ENCODE data around the gene LEO1. TPM values are rescaled to one million over a fixed set of nuclear protein-coding genes. Genes with fewer than 3 reads are reported as not detected.

Gene LEO1
- total RNA-seq, 1 experiment from 2014 or later: 24.1 TPM

GRCh38 chr15:51947124-51947523, 24.5 kb downstream of the LEO1 start:
- Histone ChIP-seq H3K4me2 (ENCODE audit: low read length) (no peak overlapping the region), H3K9ac (ENCODE audit: low read length) (no peak overlapping the region), H3F3A (ENCODE audit: low read length, unreplicated experiment) (no peaks in the 10 kb centered on the region), H3K27me3 (ENCODE audit: low read length) (no peaks in the 10 kb centered on the region), H3K4me3 (ENCODE audit: low read length) (no peak overlapping the region), H3K9me2 (replicated peaks; ENCODE audit: low read length) (no peaks in the 10 kb centered on the region), H3K27ac (ENCODE audit: low read length) (no peak overlapping the region), H3K36me3 (ENCODE audit: low read depth, low read length) (peaks cover 10% of the 10 kb centered on the region), H2AFZ (ENCODE audit: low read length) (no peak overlapping the region), H3K79me2 (ENCODE audit: low read length) (no peaks in the 10 kb centered on the region), H3K4me1 (ENCODE audit: insufficient read depth, low read length) (no peaks in the 10 kb centered on the region), H3K9me3 (ENCODE audit: low read length) (no peaks in the 10 kb centered on the region), H4K20me1 (ENCODE audit: low read length) (no peaks in the 10 kb centered on the region)
- TF ChIP-seq EZH2phosphoT487 (IDR thresholded peaks at IDR 0.05; ENCODE audit: borderline replicate concordance, low read length) (no peak), EZH2 (IDR thresholded peaks at IDR 0.05; ENCODE audit: low read length, unreplicated experiment) (no peak), CTCF (conservative IDR thresholded peaks at IDR 0.05; ENCODE audit: low read depth, low read length) (no peak)
- DNase-seq (no peak), ATAC-seq (no peak)
- BruUV-seq (replicated peaks): no TSS peak
- intact Hi-C loops (cut with micrococcal nuclease): no loop called here
- ChIA-PET CTCF (interaction anchor here (0.7 kb wide), 1 partner anchor 130 kb away, joined by 3 read pairs; no protein-coding TSS in a partner anchor), POLR2A (ENCODE audit: unreplicated experiment) (no interaction called here)

GRCh38 chr15:51939216-51939615, 32.4 kb downstream of the LEO1 start:
- intact Hi-C loops (cut with micrococcal nuclease): no loop called here
- Histone ChIP-seq H4K20me1 (ENCODE audit: low read length) (no peaks in the 10 kb centered on the region), H3K9me3 (ENCODE audit: low read length) (no peaks in the 10 kb centered on the region), H3K9me2 (replicated peaks; ENCODE audit: low read length) (no peaks in the 10 kb centered on the region), H3K36me3 (ENCODE audit: low read depth, low read length) (peaks cover 10% of the 10 kb centered on the region; the same call in 1 of the 2 replicates), H3K79me2 (ENCODE audit: low read length) (no peaks in the 10 kb centered on the region), H3K27ac (ENCODE audit: low read length) (no peak overlapping the region), H3K4me1 (ENCODE audit: insufficient read depth, low read length) (no peaks in the 10 kb centered on the region), H3K4me3 (ENCODE audit: low read length) (no peak overlapping the region), H2AFZ (ENCODE audit: low read length) (no peak overlapping the region), H3F3A (ENCODE audit: low read length, unreplicated experiment) (no peaks in the 10 kb centered on the region), H3K27me3 (ENCODE audit: low read length) (no peaks in the 10 kb centered on the region), H3K9ac (ENCODE audit: low read length) (no peak overlapping the region), H3K4me2 (ENCODE audit: low read length) (no peak overlapping the region)
- POLR2A ChIA-PET (ENCODE audit: unreplicated experiment): no interaction called here
- no peak for DNase-seq
- BruUV-seq (replicated peaks): no TSS peak
- TF ChIP-seq EZH2phosphoT487 (IDR thresholded peaks at IDR 0.05; ENCODE audit: borderline replicate concordance, low read length) (no peak), CTCF (conservative IDR thresholded peaks at IDR 0.05; ENCODE audit: low read depth, low read length) (no peak), EZH2 (IDR thresholded peaks at IDR 0.05; ENCODE audit: low read length, unreplicated experiment) (no peak)
- no peak for ATAC-seq
- CTCF ChIA-PET: no interaction called here

- Histone ChIP-seq H3K4me2 (ENCODE audit: low read length) (no peak overlapping the region), H2AFZ (ENCODE audit: low read length) (no peak overlapping the region), H3K27me3 (ENCODE audit: low read length) (no peaks in the 10 kb centered on the region), H3F3A (ENCODE audit: low read length, unreplicated experiment) (no peaks in the 10 kb centered on the region), H3K27ac (ENCODE audit: low read length) (no peak overlapping the region), H3K79me2 (ENCODE audit: low read length) (no peaks in the 10 kb centered on the region), H3K9me3 (ENCODE audit: low read length) (no peaks in the 10 kb centered on the region), H3K9ac (ENCODE audit: low read length) (no peak overlapping the region), H4K20me1 (ENCODE audit: low read length) (no peaks in the 10 kb centered on the region), H3K9me2 (replicated peaks; ENCODE audit: low read length) (no peaks in the 10 kb centered on the region), H3K36me3 (ENCODE audit: low read depth, low read length) (peaks cover 10% of the 10 kb centered on the region; the same call in 1 of the 2 replicates), H3K4me3 (ENCODE audit: low read length) (no peak overlapping the region), H3K4me1 (ENCODE audit: insufficient read depth, low read length) (no peaks in the 10 kb centered on the region)
- TF ChIP-seq CTCF (conservative IDR thresholded peaks at IDR 0.05; ENCODE audit: low read depth, low read length) (no peak), EZH2 (IDR thresholded peaks at IDR 0.05; ENCODE audit: low read length, unreplicated experiment) (no peak), EZH2phosphoT487 (IDR thresholded peaks at IDR 0.05; ENCODE audit: borderline replicate concordance, low read length) (no peak)
- ChIA-PET POLR2A (ENCODE audit: unreplicated experiment) (no interaction called here), CTCF (no interaction called here)
- DNase-seq: peak; percentile 20
- intact Hi-C loops (cut with micrococcal nuclease): no loop called here
- no TSS peak for BruUV-seq (replicated peaks)
- 0 out of 2 replicates have a peak, but pooled peaks have one; percentile 29 for ATAC-seq
Measured at GRCh38 chr15:51938286-51938685, 33.3 kb downstream of the LEO1 start.
